ENCODE measurements around the gene IRF2BP2. TPM values are rescaled to one million over a fixed set of nuclear protein-coding genes. Genes with fewer than 3 reads are reported as not detected.

The IRF2BP2 gene
- polyA plus RNA-seq, 2 of the 4 experiments (the other 2 are of a cell fraction) = 38.2 to 53.5 TPM

DNA sequence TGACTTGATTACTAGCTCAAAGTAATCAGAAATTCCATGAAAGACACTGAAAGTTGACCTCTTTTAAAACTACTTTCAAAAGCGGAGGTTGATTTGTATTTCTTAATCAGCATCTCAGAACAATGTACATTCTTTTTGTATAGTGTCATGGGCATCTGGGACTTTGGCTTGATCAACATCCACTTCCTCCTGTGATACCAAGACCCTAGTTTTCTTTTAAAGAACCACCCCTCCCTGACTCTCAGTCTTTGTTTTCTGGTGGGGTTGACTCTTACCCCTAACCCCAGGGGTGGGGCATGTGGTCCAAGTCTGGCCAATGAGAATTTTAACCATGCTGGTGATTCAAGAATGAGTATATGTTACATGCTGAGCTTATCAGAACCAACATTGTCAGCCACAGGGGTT, 21.7 kb upstream of the IRF2BP2 start:
- ChIA-PET CTCF (interaction anchor here (0.6 to 5.6 kb wide), 5 partner anchors 18 to 470 kb away, joined by 3 to 38 read pairs (median 5); no protein-coding TSS in a partner anchor), POLR2A (interaction anchor here (0.6 to 1.4 kb wide), 5 partner anchors 19 to 92 kb away, joined by 3 to 11 read pairs (median 4); no protein-coding TSS in a partner anchor)
- Histone ChIP-seq H3K9me3 (no peaks in the 10 kb centered on the region), H3K4me2 (peak overlapping the region; percentile 67), H3K4me1 (peaks cover 44% of the 10 kb centered on the region), H3K4me3 (no peak overlapping the region), H3K27ac (peak overlapping the region; percentile 70 to 72)
- DNase-seq (ENCODE audit: low read depth in 1 of 2, low spot score in 1 of 2) (peak; percentile 53 to 76), FAIRE-seq (peak; percentile 7), ATAC-seq (peak; percentile 55 to 78)
- TF ChIP-seq RAD21 (conservative IDR thresholded peaks at IDR 0.05 in 1 of 2, IDR thresholded peaks at IDR 0.05 in 1 of 2) (0 out of 5 replicates have a peak, but pooled peaks of 1 of the 2 experiments have one; percentile 19), FOSL2 (IDR thresholded peaks at IDR 0.05) (0 out of 2 replicates have a peak, but pooled peaks have one; percentile 33), FOSL2 (CRISPR knock-in tag; IDR thresholded peaks at IDR 0.05) (peak; percentile 68), CEBPB (IDR thresholded peaks at IDR 0.05) (peak; percentile 39 to 65; a peak in 2 of 4 replicates), TP53 (CRISPR knock-in tag; IDR thresholded peaks at IDR 0.05) (no peak), TFCP2L1 (CRISPR knock-in tag; IDR thresholded peaks at IDR 0.05) (no peak), JUNB (IDR thresholded peaks at IDR 0.05) (peak; percentile 50; the same call in 1 of the 2 replicates), ATOH8 (CRISPR knock-in tag; IDR thresholded peaks at IDR 0.05; ENCODE audit: low read depth) (no peak), ZC3H11A (IDR thresholded peaks at IDR 0.05) (no peak), HES2 (IDR thresholded peaks at IDR 0.05) (no peak), CHD4 (IDR thresholded peaks at IDR 0.05; ENCODE audit: borderline replicate concordance) (no peak), SMC3 (IDR thresholded peaks at IDR 0.05) (0 out of 3 replicates have a peak, but pooled peaks have one; percentile 6), JUN (IDR thresholded peaks at IDR 0.05) (0 out of 5 replicates have a peak, but pooled peaks of 1 of the 2 experiments have one; percentile 36), KDM1A (IDR thresholded peaks at IDR 0.05; ENCODE audit: low read depth) (no peak), GATA3 (IDR thresholded peaks at IDR 0.05; ENCODE audit: borderline replicate concordance) (peak; percentile 40; the same call in 1 of the 2 replicates), EP300 (IDR thresholded peaks at IDR 0.05) (peak in 1 of 2 experiments; percentile 42; a peak in 2 of 5 replicates)
- TF ChIP-seq, protein P1, sequence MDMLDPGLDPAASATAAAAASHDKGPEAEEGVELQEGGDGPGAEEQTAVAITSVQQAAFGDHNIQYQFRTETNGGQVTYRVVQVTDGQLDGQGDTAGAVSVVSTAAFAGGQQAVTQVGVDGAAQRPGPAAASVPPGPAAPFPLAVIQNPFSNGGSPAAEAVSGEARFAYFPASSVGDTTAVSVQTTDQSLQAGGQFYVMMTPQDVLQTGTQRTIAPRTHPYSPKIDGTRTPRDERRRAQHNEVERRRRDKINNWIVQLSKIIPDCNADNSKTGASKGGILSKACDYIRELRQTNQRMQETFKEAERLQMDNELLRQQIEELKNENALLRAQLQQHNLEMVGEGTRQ (IDR thresholded peaks at IDR 0.05) = peak; percentile 54
- TF ChIP-seq, protein P2, sequence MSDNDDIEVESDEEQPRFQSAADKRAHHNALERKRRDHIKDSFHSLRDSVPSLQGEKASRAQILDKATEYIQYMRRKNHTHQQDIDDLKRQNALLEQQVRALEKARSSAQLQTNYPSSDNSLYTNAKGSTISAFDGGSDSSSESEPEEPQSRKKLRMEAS (IDR thresholded peaks at IDR 0.05) = 0 out of 2 replicates have a peak, but pooled peaks have one; percentile 22
- WGBS (ENCODE audit: missing lambda C conversion rate) = 4% methylated on average over 1 of the region's 1 CpG

GRCh38 chr1:234629026-234629425, 19.0 kb upstream of the IRF2BP2 start:
- H3K4me1 ChIP-seq = peaks cover 57% of the 10 kb centered on the region
- ChIA-PET CTCF (interaction anchor here (1.2 to 5.6 kb wide), 3 partner anchors 15 to 455 kb away, joined by 3 to 38 read pairs (median 7); no protein-coding TSS in a partner anchor), POLR2A (interaction anchor here (2.4 to 3.3 kb wide), 2 partner anchors 17 to 95 kb away, joined by 13 to 25 read pairs; no protein-coding TSS in a partner anchor)
- TF ChIP-seq EHMT2 (IDR thresholded peaks at IDR 0.05; ENCODE audit: low read depth) (no peak), CEBPB (IDR thresholded peaks at IDR 0.05) (0 out of 4 replicates have a peak, but pooled peaks of 1 of the 2 experiments have one; percentile 12), FOSL2 (IDR thresholded peaks at IDR 0.05) (no peak), FOSL2 (CRISPR knock-in tag; IDR thresholded peaks at IDR 0.05) (no peak), ZSCAN20 (CRISPR knock-in tag; IDR thresholded peaks at IDR 0.05) (no peak)
- peak overlapping the region; percentile 55; the same call in 2 of the 3 replicates for H3K4me2 ChIP-seq
- ATAC-seq = no peak
- no peaks in the 10 kb centered on the region for H3K9me3 ChIP-seq
- WGBS (ENCODE audit: missing lambda C conversion rate) = 72% methylated on average over 4 of the region's 4 CpGs
- H3K4me3 ChIP-seq = no peak overlapping the region
- FAIRE-seq = no peak
- peak overlapping the region; percentile 70 to 72 for H3K27ac ChIP-seq
- DNase-seq (ENCODE audit: low read depth in 1 of 2, low spot score in 1 of 2) = no peak

- Histone ChIP-seq H3K27ac (peak overlapping the region; percentile 59 to 74), H3K4me2 (peak overlapping the region; percentile 55), H3K9me3 (no peaks in the 10 kb centered on the region), H3K4me1 (peaks cover 61% of the 10 kb centered on the region), H3K4me3 (no peak overlapping the region)
- POLR2A ChIA-PET = interaction anchor here (1.2 to 3.3 kb wide), 3 partner anchors 16 to 96 kb away, joined by 3 to 25 read pairs (median 13); no protein-coding TSS in a partner anchor
- no peak for FAIRE-seq
- CTCF ChIA-PET = interaction anchor here (1.0 to 5.6 kb wide), 5 partner anchors 8 to 456 kb away, joined by 3 to 38 read pairs (median 3); no protein-coding TSS in a partner anchor
- 12% methylated on average over 5 of the region's 5 CpGs for WGBS (ENCODE audit: missing lambda C conversion rate)
- peak; percentile 71 to 77 for DNase-seq (ENCODE audit: low read depth in 1 of 2, low spot score in 1 of 2)
- peak; percentile 86 to 91 for ATAC-seq
- TF ChIP-seq EP300 (IDR thresholded peaks at IDR 0.05) = peak in 1 of 2 experiments; percentile 17; a peak in 1 of 5 replicates
- TF ChIP-seq BCL3 (IDR thresholded peaks at IDR 0.05) = no peak
- TF ChIP-seq FOSB (CRISPR knock-in tag; IDR thresholded peaks at IDR 0.05) = no peak
- no peak for TF ChIP-seq HES2 (IDR thresholded peaks at IDR 0.05)
- TF ChIP-seq KDM1A (IDR thresholded peaks at IDR 0.05; ENCODE audit: low read depth) = no peak
- TF ChIP-seq TFCP2L1 (CRISPR knock-in tag; IDR thresholded peaks at IDR 0.05) = no peak
- TF ChIP-seq ZC3H11A (IDR thresholded peaks at IDR 0.05) = no peak
- peak in 1 of 2 experiments; percentile 23; a peak in 3 of 5 replicates for TF ChIP-seq RAD21 (conservative IDR thresholded peaks at IDR 0.05 in 1 of 2, IDR thresholded peaks at IDR 0.05 in 1 of 2)
- TF ChIP-seq FOSL2 (IDR thresholded peaks at IDR 0.05) = peak; percentile 77
- TF ChIP-seq FOSL2 (CRISPR knock-in tag; IDR thresholded peaks at IDR 0.05) = peak; percentile 91
- TF ChIP-seq JUNB (IDR thresholded peaks at IDR 0.05) = peak; percentile 85
- TF ChIP-seq HEYL (CRISPR knock-in tag; IDR thresholded peaks at IDR 0.05) = no peak
- TF ChIP-seq, protein P3, sequence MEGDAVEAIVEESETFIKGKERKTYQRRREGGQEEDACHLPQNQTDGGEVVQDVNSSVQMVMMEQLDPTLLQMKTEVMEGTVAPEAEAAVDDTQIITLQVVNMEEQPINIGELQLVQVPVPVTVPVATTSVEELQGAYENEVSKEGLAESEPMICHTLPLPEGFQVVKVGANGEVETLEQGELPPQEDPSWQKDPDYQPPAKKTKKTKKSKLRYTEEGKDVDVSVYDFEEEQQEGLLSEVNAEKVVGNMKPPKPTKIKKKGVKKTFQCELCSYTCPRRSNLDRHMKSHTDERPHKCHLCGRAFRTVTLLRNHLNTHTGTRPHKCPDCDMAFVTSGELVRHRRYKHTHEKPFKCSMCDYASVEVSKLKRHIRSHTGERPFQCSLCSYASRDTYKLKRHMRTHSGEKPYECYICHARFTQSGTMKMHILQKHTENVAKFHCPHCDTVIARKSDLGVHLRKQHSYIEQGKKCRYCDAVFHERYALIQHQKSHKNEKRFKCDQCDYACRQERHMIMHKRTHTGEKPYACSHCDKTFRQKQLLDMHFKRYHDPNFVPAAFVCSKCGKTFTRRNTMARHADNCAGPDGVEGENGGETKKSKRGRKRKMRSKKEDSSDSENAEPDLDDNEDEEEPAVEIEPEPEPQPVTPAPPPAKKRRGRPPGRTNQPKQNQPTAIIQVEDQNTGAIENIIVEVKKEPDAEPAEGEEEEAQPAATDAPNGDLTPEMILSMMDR (IDR thresholded peaks at IDR 0.05) = no peak
These were observed 18.1 kb upstream of the IRF2BP2 start for GRCh38 chr1:234628089-234628488.

All from A549 (cell line).